ENCODE data around the gene PLEKHA3.
"Not testable (repeated sequence)": the region's sequence is repeated elsewhere in the genome, so short reads cannot be mapped to it uniquely, and the experiment has no call there.

Gene PLEKHA3

DNA sequence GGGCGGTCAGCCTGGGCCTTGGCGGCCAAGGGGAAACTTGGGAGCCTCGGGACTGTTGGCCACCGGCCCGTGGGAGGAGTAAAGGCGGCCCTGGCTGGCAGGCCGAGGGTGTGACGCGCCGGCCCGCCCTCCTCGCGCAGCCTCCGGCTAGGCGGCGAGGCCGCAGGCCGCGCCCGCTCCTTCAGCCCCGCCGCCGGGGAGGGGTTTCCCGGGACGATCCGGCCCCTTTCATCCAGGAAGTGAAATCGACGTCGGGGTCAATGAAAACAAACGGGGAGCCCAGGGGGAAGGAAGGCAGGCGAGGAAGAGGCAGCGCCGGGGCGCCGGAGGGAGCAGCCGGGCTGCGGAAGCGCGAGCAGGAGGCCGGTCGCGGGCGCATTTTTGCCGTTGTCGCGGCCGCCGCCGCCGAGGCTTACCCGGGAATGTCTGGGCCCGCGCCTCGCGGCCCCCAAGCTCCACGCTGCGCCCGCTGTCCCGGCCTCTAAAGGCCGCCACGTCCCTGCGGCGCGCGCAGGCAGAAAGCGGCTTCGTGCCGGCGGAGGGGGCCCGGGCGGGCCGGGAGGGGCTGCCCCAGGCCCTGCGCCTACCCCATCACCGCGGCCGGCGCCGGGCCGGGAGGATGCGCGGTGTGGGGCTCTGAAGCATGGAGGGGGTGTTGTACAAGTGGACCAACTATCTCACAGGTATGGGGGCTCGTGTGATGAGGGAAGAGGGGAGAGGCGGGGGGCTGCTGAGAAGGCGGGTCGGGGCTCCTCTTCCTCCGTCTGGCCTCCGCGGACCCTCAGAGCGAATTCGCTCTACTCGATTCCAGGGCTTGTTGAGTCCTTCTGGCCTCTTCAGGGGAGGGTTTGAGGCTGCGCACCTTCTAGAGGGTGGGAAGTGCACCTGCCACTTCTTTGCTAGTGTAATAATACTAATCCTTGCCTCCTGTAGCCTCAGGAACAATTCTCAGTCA, at the start of gene PLEKHA3:
Gene PLEKHA3 (plus strand): TSS at position 231 of the 955 bp plus-strand sequence. CDS start 413 bp downstream, at position 644.
- FAIRE-seq: no peak

DNA sequence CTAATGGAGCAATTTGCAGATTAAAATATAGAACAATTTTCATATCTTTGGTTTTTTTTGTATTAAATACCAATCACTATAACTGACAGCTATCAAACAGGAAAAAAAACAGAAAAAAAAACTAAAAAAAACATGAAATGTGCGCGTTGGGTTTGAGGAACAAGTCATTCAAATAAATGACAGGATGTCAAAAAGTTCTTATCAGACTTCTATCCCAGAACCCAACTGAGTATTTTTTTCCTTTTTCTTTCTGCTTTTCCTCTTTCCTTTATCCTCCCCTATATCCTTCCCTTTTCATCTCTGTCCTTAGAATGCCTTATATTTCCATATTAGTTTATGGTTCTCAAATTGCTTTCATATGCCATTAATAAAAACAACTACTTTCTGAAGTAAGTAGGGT, 43.6 kb upstream of the PLEKHA3 start:
- no peak for FAIRE-seq

DNA sequence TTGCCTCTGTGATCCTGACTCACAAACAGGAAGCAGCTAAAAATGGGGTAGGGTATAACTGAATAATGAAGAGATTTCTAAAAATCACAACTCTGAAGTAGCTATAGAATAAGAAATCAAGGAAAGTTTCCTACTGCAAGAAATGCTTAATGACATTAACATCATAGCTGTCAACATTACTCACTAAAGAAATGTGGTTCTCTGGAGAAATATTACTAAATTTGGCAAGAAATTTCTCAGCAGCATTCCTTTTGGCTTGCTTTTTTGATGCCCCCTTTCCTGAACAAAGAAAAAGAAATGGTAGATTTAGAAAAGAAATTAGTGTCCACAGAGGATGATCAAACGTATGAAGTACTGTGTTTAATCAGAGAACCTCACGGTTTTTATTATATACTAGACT, 38.8 kb upstream of the PLEKHA3 start:
- FAIRE-seq: no peak

DNA sequence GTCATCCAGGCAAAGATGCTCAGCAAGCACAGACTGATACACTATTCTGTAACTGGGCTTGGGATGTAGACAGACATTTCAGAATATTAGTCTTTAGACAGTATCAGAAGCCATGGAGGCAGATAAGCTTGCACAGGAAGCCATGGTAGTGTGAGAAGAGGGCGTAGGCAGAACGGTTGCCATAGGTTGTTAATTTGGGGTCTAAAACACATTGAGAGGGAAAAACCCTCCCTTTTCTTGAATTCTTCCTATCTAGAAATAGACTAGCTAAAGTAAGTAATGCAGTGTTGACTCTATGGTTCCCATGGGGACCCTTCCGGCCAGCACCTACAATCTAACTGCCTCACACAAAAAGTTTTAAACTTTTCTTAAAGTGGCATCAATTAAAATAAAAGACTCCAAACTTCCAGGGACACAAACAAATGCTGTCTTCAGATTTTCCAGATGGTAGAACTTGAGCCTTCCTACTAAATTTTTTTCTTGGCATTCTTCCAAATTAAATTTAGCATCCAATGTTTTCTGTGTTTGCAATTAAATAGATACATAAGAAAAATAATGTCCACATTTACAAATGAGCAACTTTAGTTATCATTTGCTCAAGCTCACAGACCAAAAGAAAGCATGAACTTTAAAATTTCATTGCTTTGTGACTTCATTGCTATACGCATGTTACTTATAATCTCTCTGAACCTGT, 31.1 kb upstream of the PLEKHA3 start:
- FAIRE-seq: no peak

DNA sequence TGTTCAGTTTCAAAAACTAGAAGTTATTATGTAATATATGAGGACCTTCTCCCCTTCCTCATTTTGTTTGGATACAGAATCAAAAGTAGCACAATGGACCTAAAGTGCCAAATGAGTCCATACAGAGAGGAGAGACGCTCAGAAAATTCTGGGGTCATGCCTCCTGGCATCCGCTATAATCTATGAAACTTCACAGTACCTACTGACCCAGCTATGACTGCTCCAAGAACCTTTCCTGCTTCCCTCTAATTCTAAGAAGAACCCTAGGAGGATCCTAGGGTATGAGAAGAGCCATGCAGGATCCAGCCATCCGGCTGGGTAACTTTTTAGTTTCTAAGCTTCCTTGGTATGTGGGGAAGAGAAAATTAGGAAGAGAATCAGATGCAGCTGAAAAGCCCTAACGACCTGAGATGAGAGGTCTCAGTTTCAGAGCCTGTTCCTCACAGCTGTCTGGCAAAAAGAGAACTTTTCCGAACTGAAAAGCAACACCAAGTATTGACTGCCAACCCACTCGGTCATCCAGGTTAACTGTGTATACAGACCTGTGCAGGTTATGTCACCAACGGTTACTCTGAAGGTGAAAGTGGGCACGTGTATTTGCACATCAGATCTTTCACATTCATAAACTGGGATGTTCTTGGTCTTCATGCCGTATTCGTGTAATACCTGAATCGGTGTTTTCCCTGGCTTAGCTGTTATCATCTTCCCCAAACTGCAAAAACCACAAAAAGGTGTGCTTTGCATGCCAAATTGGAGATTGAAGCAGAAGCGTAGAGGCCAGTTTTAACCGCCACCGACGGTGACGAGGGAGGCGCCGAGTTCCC, 30.3 kb upstream of the PLEKHA3 start:
- no peak for FAIRE-seq

DNA sequence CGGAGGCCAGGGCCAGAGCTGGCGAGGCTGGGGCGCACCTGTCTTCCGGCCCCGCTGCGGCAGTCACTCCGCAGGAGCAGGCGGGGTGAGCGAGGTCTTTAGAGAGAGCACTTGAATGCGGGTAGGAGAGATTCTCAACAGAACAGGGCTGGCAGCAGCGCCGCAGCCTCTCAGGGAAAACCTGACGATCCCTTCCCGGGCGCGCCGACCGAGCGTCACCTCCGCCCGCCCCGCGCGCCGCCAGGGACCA, 29.8 kb upstream of the PLEKHA3 start:
- FAIRE-seq: no peak

DNA sequence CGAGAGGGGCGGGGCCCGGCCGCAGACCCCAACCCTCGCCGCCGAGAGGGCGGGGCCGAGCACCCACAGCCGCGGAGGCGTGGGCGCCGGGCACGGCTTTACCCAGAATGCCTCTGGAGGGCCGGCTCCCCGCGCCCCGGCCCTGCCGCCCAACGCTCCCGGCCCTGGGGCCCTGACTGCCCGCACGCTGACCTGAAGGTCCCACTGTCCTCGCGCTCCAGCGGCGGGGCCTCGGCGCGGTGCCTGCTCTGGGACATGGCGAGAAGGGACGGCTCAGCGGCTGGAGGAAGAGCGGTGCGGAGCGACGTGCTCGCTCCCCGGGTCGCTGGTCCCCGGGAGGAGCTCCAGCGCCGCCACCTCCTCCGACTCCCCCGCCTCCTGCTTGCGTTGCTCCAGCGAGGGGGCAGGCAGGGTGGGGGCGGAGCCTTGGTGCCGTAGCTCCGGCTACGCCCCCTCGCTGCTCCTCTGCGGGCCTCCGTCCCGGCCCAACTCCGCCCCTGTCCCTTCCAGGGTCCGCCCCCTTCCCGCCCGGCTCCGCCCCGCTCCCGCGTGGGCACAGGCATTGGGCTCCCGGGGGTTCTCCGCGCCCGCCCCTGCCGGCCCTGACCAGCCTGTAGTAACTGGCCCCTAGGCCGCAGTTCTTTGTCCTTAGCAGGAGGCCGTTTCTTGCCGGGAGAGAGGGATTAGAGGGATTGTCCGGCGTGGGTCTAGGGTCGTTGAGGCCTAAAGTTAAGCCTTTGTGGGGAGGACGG, 29.3 kb upstream of the PLEKHA3 start, which contains the start of the genes PJVK and PRKRA:
Gene PJVK (plus strand): TSS at position 605 of the 752 bp plus-strand sequence. CDS start 2,032 bp downstream, outside the sequence.
Gene PRKRA (minus strand): TSS at position 402 of the 752 bp plus-strand sequence. CDS start 145 bp downstream, at position 257.
- FAIRE-seq: no peak

DNA sequence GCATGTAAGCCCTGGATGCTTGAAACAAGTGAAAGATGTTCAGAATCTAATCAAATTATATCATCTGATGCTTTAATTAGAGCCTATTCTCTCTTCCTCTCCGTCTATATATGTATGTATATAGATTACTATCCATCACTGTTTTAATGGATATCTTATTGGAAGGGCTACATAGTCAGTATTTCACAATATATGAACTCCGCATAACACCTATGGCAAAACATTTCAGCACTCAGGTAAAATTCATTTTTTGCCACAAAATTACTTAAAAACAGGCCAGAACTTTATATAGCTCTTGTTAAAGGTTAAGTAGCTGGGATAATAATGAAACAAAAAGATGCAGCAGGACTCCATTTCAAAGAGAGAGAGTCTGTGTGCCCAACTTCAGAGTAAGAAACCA, 27.9 kb upstream of the PLEKHA3 start:
- FAIRE-seq: no peak

DNA sequence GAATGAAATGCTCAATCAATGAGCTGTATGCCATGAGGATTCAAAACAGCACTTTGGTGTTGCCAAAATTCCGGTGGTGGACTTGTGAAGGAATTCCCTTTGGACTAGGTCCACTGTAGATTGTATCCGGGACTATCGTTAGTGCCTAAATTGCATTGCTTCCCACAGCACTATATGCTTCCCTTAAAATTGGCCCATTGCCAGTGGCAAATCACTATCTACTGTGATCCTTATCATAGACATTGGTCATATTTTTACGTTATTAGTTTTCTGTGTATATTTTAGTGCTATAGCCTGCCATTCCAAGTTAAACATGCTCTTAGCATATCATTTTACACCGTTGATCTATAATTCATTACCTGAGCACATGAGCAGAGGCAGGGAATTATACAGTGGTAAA, 27.4 kb upstream of the PLEKHA3 start:
- FAIRE-seq: no peak

DNA sequence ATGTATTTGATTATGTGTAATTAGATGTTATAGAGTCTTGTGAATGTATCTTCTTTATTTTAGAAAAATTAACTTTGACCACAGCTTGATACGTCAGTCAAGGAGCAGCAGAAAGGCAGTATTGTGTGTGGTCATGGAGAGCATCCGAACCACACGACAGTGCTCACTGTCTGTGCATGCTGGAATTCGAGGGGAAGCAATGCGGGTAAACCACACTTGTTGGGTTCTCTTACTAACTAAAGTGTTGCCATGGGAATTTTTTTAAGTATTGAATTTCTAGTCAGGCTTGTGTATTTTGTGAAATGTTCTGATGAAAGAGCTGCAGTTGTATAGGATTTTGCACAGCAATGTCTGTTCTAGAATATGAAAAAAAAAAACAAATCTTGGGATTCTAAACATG, 24.3 kb upstream of the PLEKHA3 start:
- FAIRE-seq: no peak

DNA sequence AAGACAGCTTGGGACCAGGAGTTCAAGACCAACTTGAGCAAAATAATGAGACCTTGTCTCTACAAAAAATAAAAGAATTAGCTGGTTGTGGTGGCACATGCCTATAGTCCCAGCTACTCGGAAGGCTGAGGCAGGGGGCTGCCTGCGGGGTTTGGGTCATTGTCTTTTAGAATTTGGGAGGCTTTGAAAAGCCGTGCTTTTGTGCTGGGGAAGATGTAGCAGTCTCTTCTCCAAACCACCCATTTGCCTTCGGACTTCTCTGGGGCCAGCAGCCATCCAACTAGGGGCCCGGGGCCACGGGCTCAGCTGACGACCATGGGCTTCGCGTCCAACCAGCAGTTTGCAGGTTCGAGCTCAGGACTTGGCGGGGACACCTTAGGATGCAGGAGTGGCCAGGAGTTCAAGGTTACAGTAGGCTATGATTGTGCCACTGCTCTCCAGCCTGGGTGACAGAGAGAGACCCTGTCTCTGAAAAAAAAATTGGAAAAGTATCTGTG, 22.8 kb upstream of the PLEKHA3 start:
- no peak for FAIRE-seq

DNA sequence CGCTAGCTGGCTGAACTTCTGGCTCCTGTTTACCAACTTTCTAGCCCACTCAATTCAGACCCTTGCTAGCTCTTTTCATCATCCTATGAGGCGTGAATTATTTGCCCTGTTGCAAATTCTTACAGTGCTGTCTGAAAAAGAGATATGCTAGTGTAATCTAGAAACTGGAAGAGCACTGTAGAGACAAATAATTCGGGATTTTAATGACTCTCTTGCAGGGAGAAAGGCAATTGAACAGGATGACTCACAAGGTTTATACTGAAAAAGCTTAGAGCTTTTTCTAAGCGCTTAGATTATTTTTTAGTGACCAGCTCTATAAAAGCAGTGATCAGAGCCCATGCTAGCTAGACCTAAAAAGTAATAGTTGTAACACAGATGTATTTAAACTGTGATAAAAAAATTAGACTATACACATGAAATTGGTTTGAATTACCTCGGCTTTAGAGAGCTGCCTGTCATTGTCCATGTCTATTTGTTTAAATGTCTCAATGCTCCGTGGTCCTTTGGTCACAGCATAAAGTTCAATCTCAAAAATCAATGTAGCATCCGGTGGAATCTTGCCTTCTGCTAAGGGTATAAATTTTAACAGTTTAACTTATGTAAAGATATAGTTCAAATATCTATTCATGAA, 10.9 kb upstream of the PLEKHA3 start:
- FAIRE-seq: no peak

DNA sequence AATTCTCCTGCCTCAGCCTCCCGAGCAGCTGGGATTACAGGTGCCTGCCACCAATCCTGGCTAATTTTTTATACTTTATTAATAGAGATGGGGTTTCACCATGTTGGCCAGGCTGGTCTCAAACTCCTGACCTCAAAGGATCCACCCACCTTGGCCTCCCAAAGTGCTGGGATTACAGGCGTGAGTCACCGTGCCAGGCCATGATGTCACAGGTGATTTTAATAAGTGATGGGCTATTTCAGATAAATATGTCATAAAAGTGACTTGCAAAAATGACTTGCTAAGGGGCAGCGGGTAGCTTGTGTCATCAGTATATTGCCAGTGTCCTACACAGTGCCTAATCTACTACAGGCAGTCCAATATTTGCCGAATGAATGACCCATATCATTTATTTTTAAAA, 8.9 kb upstream of the PLEKHA3 start:
- not testable (repeated sequence) for FAIRE-seq

DNA sequence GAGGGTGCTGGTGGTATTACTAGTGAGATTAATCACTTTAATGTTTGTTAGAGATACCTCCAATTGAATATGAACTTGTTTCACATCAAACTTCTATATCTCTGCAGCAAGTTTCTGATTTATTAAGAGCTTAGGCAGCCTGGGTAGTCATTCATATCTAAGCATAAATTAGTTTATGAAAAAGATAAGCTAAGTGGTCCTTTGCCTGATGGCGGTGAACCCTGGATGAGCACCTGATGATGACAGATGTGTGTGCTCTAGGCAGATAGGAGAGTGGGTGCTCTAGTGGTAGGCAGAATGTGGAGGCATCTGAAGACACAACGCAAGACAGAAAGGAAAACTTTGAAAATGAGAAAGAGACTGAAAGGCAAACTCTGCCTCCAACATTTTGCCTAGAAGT, 6.9 kb upstream of the PLEKHA3 start:
- FAIRE-seq: no peak

DNA sequence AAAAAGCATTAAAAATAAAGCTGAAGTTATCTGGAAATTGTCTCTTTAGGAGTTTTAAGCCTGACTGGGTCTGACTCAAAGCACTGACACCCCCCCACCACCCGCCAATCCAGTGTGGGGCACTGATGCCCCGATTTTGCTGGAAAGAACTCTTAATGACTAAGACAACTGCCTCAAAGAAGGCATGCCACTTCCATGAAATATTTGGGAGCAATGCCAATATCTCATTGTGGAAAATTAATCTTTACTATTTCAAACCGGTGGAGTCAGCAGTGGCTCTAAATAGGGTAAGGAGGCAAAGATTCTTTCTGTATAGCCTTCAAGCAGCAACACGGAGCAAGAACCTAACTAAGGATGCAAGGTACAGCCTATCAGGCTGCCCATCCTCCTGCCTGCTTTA, 6.3 kb upstream of the PLEKHA3 start:
- no peak for FAIRE-seq

DNA sequence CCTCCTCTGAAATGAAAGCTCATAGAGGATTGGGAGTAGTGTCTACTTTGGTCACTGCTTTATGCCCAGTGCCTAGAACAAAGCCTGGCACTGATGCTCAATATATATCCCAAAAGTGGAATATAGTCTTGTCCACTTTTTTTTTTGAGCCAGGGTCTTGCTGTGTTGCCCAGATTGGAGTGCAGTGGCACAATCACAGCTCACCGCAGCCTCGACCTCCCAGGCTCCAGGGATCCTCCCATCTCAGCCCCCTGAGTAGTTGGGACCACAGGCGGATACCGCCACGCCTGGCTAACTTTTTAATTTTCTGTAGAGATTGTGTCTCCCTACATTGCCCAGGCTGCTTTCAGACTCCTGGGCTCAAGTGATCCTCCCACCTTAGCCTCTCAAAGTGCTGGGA, 5.7 kb upstream of the PLEKHA3 start:
- no peak for FAIRE-seq

DNA sequence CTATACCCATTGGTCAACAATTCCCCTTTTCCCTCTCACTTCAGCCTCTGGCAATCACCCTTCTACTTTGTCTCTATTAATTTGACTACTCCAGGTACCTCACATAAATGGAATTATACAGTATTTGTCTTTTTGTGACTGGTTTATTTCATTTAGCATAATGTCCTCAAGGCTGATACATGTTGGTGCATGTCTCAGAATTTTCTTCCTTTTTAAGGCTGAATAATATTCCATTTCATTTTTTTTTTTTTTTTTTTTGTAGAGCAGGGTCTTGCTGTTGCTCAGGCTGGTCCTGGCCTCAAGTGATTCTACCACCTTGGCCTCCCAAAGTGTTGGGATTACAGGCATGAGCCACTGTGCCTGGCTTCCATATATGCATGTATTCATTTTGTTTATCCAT, 3.8 kb upstream of the PLEKHA3 start:
- no peak for FAIRE-seq

DNA sequence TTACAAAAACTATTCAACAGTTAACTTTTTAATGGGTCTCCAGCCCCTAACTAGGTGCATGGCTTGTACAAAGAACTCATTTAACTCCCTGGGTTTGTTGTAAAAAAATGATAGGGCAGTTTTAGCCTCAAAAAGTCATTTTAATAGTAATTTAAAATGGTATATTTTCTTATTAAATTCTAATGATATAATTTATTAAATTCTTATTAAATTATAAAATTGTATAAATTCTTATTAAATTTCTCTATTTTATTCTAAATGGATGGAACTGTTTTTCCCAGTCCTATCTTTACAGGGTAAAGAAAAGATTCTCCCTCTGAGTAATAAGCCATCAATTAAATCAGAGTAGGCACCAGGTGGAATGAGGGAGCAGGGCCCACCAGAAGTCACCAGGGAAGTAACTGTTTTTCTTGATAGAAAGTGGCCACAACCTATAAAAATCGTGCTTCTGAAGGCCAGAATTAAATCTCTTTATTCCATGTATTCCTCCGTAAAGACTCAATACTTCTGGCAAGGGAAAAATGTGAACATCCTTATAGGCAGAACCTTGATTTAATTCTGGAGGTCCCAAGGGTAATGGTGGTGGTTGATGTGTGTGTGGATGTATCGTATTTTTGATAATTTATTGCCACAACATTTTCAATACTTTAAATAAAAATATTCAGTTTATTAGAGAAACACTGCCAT, 2.7 kb upstream of the PLEKHA3 start:
- FAIRE-seq: no peak

DNA sequence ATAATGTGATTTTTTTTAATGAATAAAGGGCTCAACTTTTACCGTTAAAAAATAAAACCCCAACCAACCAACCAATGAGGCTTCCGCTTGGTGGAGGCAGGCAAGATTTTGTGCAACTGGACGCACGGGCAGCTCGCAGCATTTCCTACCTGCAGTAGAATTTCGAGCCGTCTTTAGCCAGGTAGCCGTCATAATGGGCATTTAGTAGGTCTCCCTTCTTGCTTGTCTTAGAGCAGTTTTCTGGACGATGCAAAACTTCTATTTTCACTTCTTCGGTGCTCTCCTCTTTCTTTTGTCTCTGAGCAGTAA, 2.2 kb upstream of the PLEKHA3 start:
- FAIRE-seq: no peak

DNA sequence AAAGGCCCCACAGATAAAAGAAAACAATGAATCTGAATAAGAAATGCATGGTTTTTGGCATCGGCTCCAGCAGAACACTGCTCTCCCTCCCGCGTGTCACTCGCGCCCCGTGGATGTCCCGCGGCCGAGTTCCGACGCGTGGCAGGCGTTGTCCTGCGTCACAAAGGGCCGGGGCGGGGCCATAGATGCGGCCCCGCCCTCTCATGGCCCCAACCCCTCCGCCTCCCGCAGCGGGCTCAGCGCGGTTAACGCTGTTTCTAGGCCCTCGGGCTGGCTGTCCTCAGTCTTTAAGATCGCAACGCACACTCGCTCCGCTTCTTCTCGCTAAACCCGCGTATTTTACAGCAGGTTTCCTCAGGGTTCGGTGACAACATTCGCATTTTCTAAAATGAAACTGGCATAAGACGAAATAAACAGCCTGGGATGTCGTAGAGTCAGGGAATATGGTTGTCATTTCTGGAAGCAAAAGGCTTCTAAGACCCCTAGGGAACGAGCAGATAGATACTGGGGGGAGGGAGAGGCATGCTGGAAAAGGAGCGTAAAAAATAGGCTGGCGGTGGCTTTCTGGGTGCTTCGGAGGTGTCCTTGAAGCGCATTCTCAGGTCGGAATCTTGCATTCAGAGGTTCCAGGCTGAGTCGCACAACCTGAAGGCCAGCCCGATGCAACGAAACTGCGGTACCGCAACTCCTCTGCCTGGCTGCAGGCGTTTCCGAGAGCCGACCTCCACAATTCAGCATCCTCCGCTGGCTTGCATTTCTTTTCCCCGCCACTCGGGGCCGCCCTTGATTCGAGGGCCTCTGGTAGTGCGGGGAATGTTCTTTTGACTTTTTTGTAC, 1.6 kb upstream of the PLEKHA3 start, which contains the start of gene FKBP7:
Gene FKBP7 (minus strand): TSS at position 162 of the 836 bp plus-strand sequence. CDS start 101 bp downstream, at position 61.
- no peak for FAIRE-seq

Data from islet of Langerhans (tissue), 1 donor.